AG04450 (cell line): ENCODE measurements around the gene KIAA0825. TPM values are rescaled to one million over a fixed set of nuclear protein-coding genes. Genes with fewer than 3 reads are reported as not detected.
"Not testable (repeated sequence)": the region's sequence is repeated elsewhere in the genome, so short reads cannot be mapped to it uniquely, and the experiment has no call there.

ENCODE experiments used
- CTCF ChIA-PET: fragments of 300-600, 350-600 bp; formaldehyde crosslinking; extraction: SDS; loops from one replicate; lab custom pipeline; 2022; ENCODE audit warnings: antibody characterized with exemption, inconsistent platforms; lab: Charles Lee
- POLR2A ChIA-PET: fragments of 350-600 bp; formaldehyde crosslinking; extraction: SDS; loops from one replicate; lab custom pipeline; 2021; ENCODE audit warnings: antibody characterized with exemption, inconsistent platforms; lab: Yijun Ruan, JAX
- DNase-seq: peaks from one replicate; pipeline ENCODE4 v3.0.0-alpha.2; 2011; ENCODE audit warnings: low read depth, low spot score
- H3K27ac ChIP-seq: one replicate; pipeline ENCODE4 v1.5.1; 2012; ENCODE audit warnings: low read depth, low read length, control low read depth
- H3K27me3 ChIP-seq: one replicate; pipeline ENCODE4 v1.6.0; 2012; ENCODE audit warnings: low read length; ENCODE audit not compliant: control insufficient read depth, insufficient read depth
- H3K4me3 ChIP-seq: 2 replicates; pipeline ENCODE4 v1.5.1; 2011; ENCODE audit warnings: mild to moderate bottlenecking, low read depth, low read length, control low read depth
- H3K9me3 ChIP-seq: 2 replicates; pipeline ENCODE4 v1.5.1; 2012; ENCODE audit warnings: low read length; ENCODE audit not compliant: control insufficient read depth, insufficient read depth
- CTCF ChIP-seq: IDR thresholded peaks from 2 replicates; pipeline ENCODE4 v1.5.1; 2011; ENCODE audit warnings: low read depth, low read length, control low read depth, inconsistent platforms
- polyA plus RNA-seq: library from polyadenylated mRNA; depleted of rRNA; stranded (reverse); fragments of >200 nt; gene quantifications from 2 replicates; pipeline ENCODE4 v1.2.3, GENCODE V29; 2011

KIAA0825 gene
- polyA plus RNA-seq, 1 experiment = 2.1 TPM

- H3K27ac ChIP-seq = no peak overlapping the region
- no peaks in the 10 kb centered on the region for H3K27me3 ChIP-seq
- no peaks in the 10 kb centered on the region for H3K9me3 ChIP-seq
- TF ChIP-seq CTCF = no peak
- DNase-seq = peak; percentile 20
- no peak overlapping the region for H3K4me3 ChIP-seq
- ChIA-PET POLR2A (no interaction called here), CTCF (no interaction called here)
These were observed 443.5 kb downstream of the KIAA0825 start for GRCh38 chr5:94174748-94175411.

- Histone ChIP-seq H3K4me3 (no peak overlapping the region), H3K9me3 (no peaks in the 10 kb centered on the region), H3K27ac (no peak overlapping the region), H3K27me3 (no peaks in the 10 kb centered on the region)
- ChIA-PET POLR2A (no interaction called here), CTCF (interaction anchor here (1.1 kb wide), 1 partner anchor 9 kb away, joined by 3 read pairs; no protein-coding TSS in a partner anchor)
- no peak for TF ChIP-seq CTCF
- DNase-seq = no peak
These were observed 445.3 kb downstream of the KIAA0825 start for GRCh38 chr5:94173100-94173499.

- H3K9me3 ChIP-seq, DNase-seq, CTCF ChIA-PET, POLR2A ChIA-PET, H3K27ac ChIP-seq, H3K27me3 ChIP-seq, H3K4me3 ChIP-seq: not testable (repeated sequence)
These were observed 447.3 kb downstream of the KIAA0825 start for GRCh38 chr5:94171070-94171469.

- H3K27ac ChIP-seq, H3K4me3 ChIP-seq, POLR2A ChIA-PET: not testable (repeated sequence)
These were observed 448.2 kb downstream of the KIAA0825 start for GRCh38 chr5:94170158-94170557.

GRCh38 chr5:94168151-94168550, 450.3 kb downstream of the KIAA0825 start:
- ChIA-PET CTCF (no interaction called here), POLR2A (no interaction called here)
- no peaks in the 10 kb centered on the region for H3K9me3 ChIP-seq
- no peak overlapping the region for H3K27ac ChIP-seq
- H3K4me3 ChIP-seq = no peak overlapping the region
- no peak for TF ChIP-seq CTCF
- H3K27me3 ChIP-seq = no peaks in the 10 kb centered on the region
- no peak for DNase-seq

More at GRCh38 chr5:94170158-94170557, 448.2 kb downstream of the KIAA0825 start:
- CTCF ChIA-PET, DNase-seq, H3K9me3 ChIP-seq, H3K27me3 ChIP-seq: not testable (repeated sequence)

- H3K27ac ChIP-seq = no peak overlapping the region
- no peak overlapping the region for H3K4me3 ChIP-seq
- TF ChIP-seq CTCF = no peak
- CTCF ChIA-PET = no interaction called here
- POLR2A ChIA-PET = no interaction called here
- DNase-seq = no peak
- no peaks in the 10 kb centered on the region for H3K27me3 ChIP-seq
- no peaks in the 10 kb centered on the region for H3K9me3 ChIP-seq
These were observed 456.6 kb downstream of the KIAA0825 start for GRCh38 chr5:94161801-94162200.
